Neural cell (in vitro differentiated cells): ENCODE measurements around the gene ATXN7L1.

Experiments
- MXI1 ChIP-seq: fragments of 450-650 bp; conservative IDR thresholded peaks from 2 replicates; pipeline ENCODE4 v1.6.1; 2014; ENCODE audit warnings: antibody characterized with exemption, mild to moderate bottlenecking; ENCODE audit not compliant: poor library complexity, severe bottlenecking
- TAF1 ChIP-seq: IDR thresholded peaks from 2 replicates; pipeline ENCODE4 v1.6.1; 2012; ENCODE audit warnings: low read depth
- TF ChIP-seq, protein P1 (sequence below): fragments of 450-650 bp; IDR thresholded peaks from 2 replicates; pipeline ENCODE4 v1.5.1; 2014; ENCODE audit warnings: antibody characterized with exemption, mild to moderate bottlenecking, moderate library complexity; ENCODE audit not compliant: poor library complexity, severe bottlenecking
- TF ChIP-seq, protein P2 (sequence below): IDR thresholded peaks from 2 replicates; pipeline ENCODE4 v1.6.1; 2012; ENCODE audit warnings: borderline replicate concordance

DNA sequence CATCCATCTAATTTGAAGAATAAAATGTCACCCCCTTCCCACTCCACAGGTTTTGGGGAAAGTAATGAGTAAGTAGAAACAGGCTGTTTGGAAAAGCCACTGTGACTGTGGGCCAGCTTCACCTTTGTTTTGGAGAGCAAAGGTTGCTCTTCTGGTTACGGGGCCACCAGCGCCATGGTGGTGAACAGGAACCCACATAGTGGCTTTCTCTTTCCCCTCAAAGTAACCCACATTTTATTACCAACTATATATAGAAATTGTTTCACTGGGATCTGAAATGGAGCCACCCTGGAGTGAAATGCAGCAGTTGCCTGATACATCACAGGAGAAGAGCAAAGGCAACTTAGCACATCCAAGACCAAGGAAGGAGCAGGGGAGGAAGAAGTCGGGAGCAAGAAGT is 182.8 kb downstream of the ATXN7L1 start:
- TF ChIP-seq TAF1: no peak
- TF ChIP-seq, protein P1, sequence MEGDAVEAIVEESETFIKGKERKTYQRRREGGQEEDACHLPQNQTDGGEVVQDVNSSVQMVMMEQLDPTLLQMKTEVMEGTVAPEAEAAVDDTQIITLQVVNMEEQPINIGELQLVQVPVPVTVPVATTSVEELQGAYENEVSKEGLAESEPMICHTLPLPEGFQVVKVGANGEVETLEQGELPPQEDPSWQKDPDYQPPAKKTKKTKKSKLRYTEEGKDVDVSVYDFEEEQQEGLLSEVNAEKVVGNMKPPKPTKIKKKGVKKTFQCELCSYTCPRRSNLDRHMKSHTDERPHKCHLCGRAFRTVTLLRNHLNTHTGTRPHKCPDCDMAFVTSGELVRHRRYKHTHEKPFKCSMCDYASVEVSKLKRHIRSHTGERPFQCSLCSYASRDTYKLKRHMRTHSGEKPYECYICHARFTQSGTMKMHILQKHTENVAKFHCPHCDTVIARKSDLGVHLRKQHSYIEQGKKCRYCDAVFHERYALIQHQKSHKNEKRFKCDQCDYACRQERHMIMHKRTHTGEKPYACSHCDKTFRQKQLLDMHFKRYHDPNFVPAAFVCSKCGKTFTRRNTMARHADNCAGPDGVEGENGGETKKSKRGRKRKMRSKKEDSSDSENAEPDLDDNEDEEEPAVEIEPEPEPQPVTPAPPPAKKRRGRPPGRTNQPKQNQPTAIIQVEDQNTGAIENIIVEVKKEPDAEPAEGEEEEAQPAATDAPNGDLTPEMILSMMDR: no peak
- TF ChIP-seq MXI1: no peak
- TF ChIP-seq, protein P2, sequence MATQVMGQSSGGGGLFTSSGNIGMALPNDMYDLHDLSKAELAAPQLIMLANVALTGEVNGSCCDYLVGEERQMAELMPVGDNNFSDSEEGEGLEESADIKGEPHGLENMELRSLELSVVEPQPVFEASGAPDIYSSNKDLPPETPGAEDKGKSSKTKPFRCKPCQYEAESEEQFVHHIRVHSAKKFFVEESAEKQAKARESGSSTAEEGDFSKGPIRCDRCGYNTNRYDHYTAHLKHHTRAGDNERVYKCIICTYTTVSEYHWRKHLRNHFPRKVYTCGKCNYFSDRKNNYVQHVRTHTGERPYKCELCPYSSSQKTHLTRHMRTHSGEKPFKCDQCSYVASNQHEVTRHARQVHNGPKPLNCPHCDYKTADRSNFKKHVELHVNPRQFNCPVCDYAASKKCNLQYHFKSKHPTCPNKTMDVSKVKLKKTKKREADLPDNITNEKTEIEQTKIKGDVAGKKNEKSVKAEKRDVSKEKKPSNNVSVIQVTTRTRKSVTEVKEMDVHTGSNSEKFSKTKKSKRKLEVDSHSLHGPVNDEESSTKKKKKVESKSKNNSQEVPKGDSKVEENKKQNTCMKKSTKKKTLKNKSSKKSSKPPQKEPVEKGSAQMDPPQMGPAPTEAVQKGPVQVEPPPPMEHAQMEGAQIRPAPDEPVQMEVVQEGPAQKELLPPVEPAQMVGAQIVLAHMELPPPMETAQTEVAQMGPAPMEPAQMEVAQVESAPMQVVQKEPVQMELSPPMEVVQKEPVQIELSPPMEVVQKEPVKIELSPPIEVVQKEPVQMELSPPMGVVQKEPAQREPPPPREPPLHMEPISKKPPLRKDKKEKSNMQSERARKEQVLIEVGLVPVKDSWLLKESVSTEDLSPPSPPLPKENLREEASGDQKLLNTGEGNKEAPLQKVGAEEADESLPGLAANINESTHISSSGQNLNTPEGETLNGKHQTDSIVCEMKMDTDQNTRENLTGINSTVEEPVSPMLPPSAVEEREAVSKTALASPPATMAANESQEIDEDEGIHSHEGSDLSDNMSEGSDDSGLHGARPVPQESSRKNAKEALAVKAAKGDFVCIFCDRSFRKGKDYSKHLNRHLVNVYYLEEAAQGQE: no peak
